Neuronal stem cell (in vitro differentiated cells): Measurements from ENCODE around the gene HMCN1.

ENCODE experiments used
- DNase-seq: peaks from one replicate; pipeline ENCODE4 v3.0.0-alpha.2; 2013; ENCODE audit warnings: low spot score
- H2AFZ ChIP-seq: one replicate; pipeline ENCODE4 v1.6.1; 2013; ENCODE audit warnings: mild to moderate bottlenecking, low read length, inconsistent platforms
- H2AK5ac ChIP-seq: 2 replicates; pipeline ENCODE4 v1.6.1; 2013; ENCODE audit warnings: low read depth, mild to moderate bottlenecking, inconsistent platforms, low read length, moderate library complexity, mixed read lengths
- H2BK120ac ChIP-seq: 2 replicates; pipeline ENCODE4 v1.6.1; 2013; ENCODE audit warnings: low read depth, mild to moderate bottlenecking, inconsistent platforms, low read length, moderate library complexity, mixed read lengths
- H2BK12ac ChIP-seq: one replicate; pipeline ENCODE4 v1.6.1; 2013; ENCODE audit warnings: low read length, inconsistent platforms
- H2BK15ac ChIP-seq: 2 replicates; pipeline ENCODE4 v1.6.1; 2013; ENCODE audit warnings: mild to moderate bottlenecking, low read length, inconsistent platforms, mixed read lengths
- H2BK5ac ChIP-seq: one replicate; pipeline ENCODE4 v1.6.1; 2013; ENCODE audit warnings: inconsistent platforms, mild to moderate bottlenecking, low read length, moderate library complexity
- H3K14ac ChIP-seq: one replicate; pipeline ENCODE4 v1.6.1; 2013; ENCODE audit warnings: low read length, inconsistent platforms
- H3K18ac ChIP-seq: 2 replicates; pipeline ENCODE4 v1.6.1; 2013; ENCODE audit warnings: low read length, inconsistent platforms
- H3K23ac ChIP-seq: 2 replicates; pipeline ENCODE4 v1.6.1; 2013; ENCODE audit warnings: low read depth, mild to moderate bottlenecking, mixed read lengths, low read length, inconsistent platforms; ENCODE audit not compliant: poor library complexity
- H3K27ac ChIP-seq: replicated peaks from 3 replicates; pipeline ENCODE4 v1.5.1; 2013; ENCODE audit warnings: low read length, inconsistent platforms
- H3K27me3 ChIP-seq, 3 experiments: 2 replicates each; pipeline ENCODE4 v1.6.1; 2013; ENCODE audit warnings: low read length in 3 of 3, mild to moderate bottlenecking in 2 of 3, inconsistent platforms in 1 of 3, low read depth in 1 of 3, mixed read lengths in 1 of 3, moderate library complexity in 1 of 3; ENCODE audit not compliant: control insufficient read depth in 3 of 3, insufficient read depth in 3 of 3
- H3K36me3 ChIP-seq, 2 donors: replicated peaks in 1 of 2; 2 replicates each; pipeline ENCODE4 v1.6.1; 2013; ENCODE audit warnings: low read length in 2 of 2; ENCODE audit not compliant: control insufficient read depth in 2 of 2, insufficient read depth in 2 of 2
- H3K4ac ChIP-seq: 2 replicates; pipeline ENCODE4 v1.6.1; 2013; ENCODE audit warnings: inconsistent platforms, mild to moderate bottlenecking, low read length, moderate library complexity
- H3K4me1 ChIP-seq, 2 donors: 1 replicate in 1 of 2; 2 replicates in 1 of 2; pipeline ENCODE4 v1.6.1; 2013; ENCODE audit warnings: low read length in 2 of 2, low read depth in 1 of 2; ENCODE audit not compliant: control insufficient read depth in 2 of 2, insufficient read depth in 1 of 2
- H3K4me2 ChIP-seq: one replicate; pipeline ENCODE4 v1.6.1; 2013; ENCODE audit warnings: mild to moderate bottlenecking, low read length, inconsistent platforms; ENCODE audit not compliant: insufficient read depth, poor library complexity, severe bottlenecking
- H3K4me3 ChIP-seq, 2 donors: 2 replicates each; pipeline ENCODE4 v1.5.1; 2013; ENCODE audit warnings: low read length in 2 of 2, mild to moderate bottlenecking in 2 of 2, inconsistent platforms in 1 of 2, moderate library complexity in 1 of 2
- H3K79me1 ChIP-seq: one replicate; pipeline ENCODE4 v1.6.1; 2013; ENCODE audit warnings: low read depth, mild to moderate bottlenecking, inconsistent platforms, low read length, moderate library complexity
- H3K9ac ChIP-seq: one replicate; pipeline ENCODE4 v1.6.1; 2013; ENCODE audit warnings: mild to moderate bottlenecking, low read depth, low read length, inconsistent platforms; ENCODE audit not compliant: poor library complexity
- H3K9me3 ChIP-seq, 2 donors: replicated peaks in 1 of 2; 2 replicates each; pipeline versions ENCODE3 to v1.6.1; 2013; ENCODE audit warnings: low read length in 2 of 2, mild to moderate bottlenecking in 2 of 2, inconsistent platforms in 1 of 2, low read depth in 1 of 2, mixed read lengths in 1 of 2, moderate library complexity in 1 of 2; ENCODE audit not compliant: control insufficient read depth in 2 of 2, insufficient read depth in 1 of 2
- H4K8ac ChIP-seq: one replicate; pipeline ENCODE4 v1.6.1; 2013; ENCODE audit warnings: low read depth, mild to moderate bottlenecking, inconsistent platforms, low read length, moderate library complexity
- H4K91ac ChIP-seq: one replicate; pipeline ENCODE4 v1.6.1; 2013; ENCODE audit warnings: low read length, low read depth, mild to moderate bottlenecking, inconsistent platforms; ENCODE audit not compliant: poor library complexity
- WGBS, 2 donors: extraction: QIAGEN DNeasy Blood & Tissue Kit; methylation state at CpG; one replicate each; pipeline ENCODE4 v1.1.7; 2013; ENCODE audit warnings: missing lambda C conversion rate in 2 of 2, mixed read lengths in 1 of 2; ENCODE audit not compliant: insufficient read length in 2 of 2, insufficient replicate concordance in 1 of 2; ENCODE audit errors: extremely low coverage in 2 of 2; 5-methylcytosine and 5-hydroxymethylcytosine counted together

Gene HMCN1

GRCh38 chr1:185769136-185769535, 34.9 kb downstream of the HMCN1 start:
- no peaks in the 10 kb centered on the region for H3K27me3 ChIP-seq
- H3K14ac ChIP-seq, result no peak overlapping the region
- no peak overlapping the region for H3K27ac ChIP-seq
- H3K18ac ChIP-seq, result no peak overlapping the region
- no peak overlapping the region for H3K4me3 ChIP-seq
- H3K9me3 ChIP-seq, result no peaks in the 10 kb centered on the region
- H2BK120ac ChIP-seq, result no peak overlapping the region
- no peak overlapping the region for H3K4me2 ChIP-seq
- no peak overlapping the region for H2AK5ac ChIP-seq
- no peak overlapping the region for H4K91ac ChIP-seq
- no peak overlapping the region for H2BK5ac ChIP-seq
- H4K8ac ChIP-seq, result no peak overlapping the region
- WGBS, 2 donors, result no CpG with 5 or more reads among the region's 1 CpG
- no peak overlapping the region for H2AFZ ChIP-seq
- no peak overlapping the region for H2BK12ac ChIP-seq
- no peaks in the 10 kb centered on the region for H3K79me1 ChIP-seq
- no peak overlapping the region for H2BK15ac ChIP-seq
- no peak for DNase-seq
- no peak overlapping the region for H3K23ac ChIP-seq
- H3K4ac ChIP-seq, result no peak overlapping the region
- H3K4me1 ChIP-seq, result no peaks in the 10 kb centered on the region
- H3K36me3 ChIP-seq, result no peaks in the 10 kb centered on the region
- no peak overlapping the region for H3K9ac ChIP-seq

GRCh38 chr1:185774394-185774793, 40.2 kb downstream of the HMCN1 start:
- H3K23ac ChIP-seq, result no peak overlapping the region
- H2BK12ac ChIP-seq, result no peak overlapping the region
- H3K4me1 ChIP-seq, result no peaks in the 10 kb centered on the region
- H2AK5ac ChIP-seq, result no peak overlapping the region
- H3K4me2 ChIP-seq, result no peak overlapping the region
- no peak overlapping the region for H2BK15ac ChIP-seq
- no peak overlapping the region for H2BK5ac ChIP-seq
- no peaks in the 10 kb centered on the region for H3K9me3 ChIP-seq
- H3K4me3 ChIP-seq, result no peak overlapping the region
- WGBS, 2 donors, result 100% methylated on average over 1 of the region's 5 CpGs; no CpG with 5 or more reads in 1 of the 2 donors
- no peak overlapping the region for H2AFZ ChIP-seq
- no peak overlapping the region for H3K18ac ChIP-seq
- no peaks in the 10 kb centered on the region for H3K36me3 ChIP-seq
- no peak overlapping the region for H3K9ac ChIP-seq
- H3K14ac ChIP-seq, result no peak overlapping the region
- H3K79me1 ChIP-seq, result no peaks in the 10 kb centered on the region
- H3K27ac ChIP-seq, result no peak overlapping the region
- H3K4ac ChIP-seq, result no peak overlapping the region
- no peak overlapping the region for H2BK120ac ChIP-seq
- no peaks in the 10 kb centered on the region for H3K27me3 ChIP-seq
- DNase-seq, result no peak
- H4K91ac ChIP-seq, result no peak overlapping the region
- H4K8ac ChIP-seq, result no peak overlapping the region

- H3K23ac ChIP-seq, result no peak overlapping the region
- no peak overlapping the region for H2BK15ac ChIP-seq
- H3K36me3 ChIP-seq, result no peaks in the 10 kb centered on the region
- no peak overlapping the region for H3K27ac ChIP-seq
- H4K91ac ChIP-seq, result no peak overlapping the region
- H2AFZ ChIP-seq, result no peak overlapping the region
- H2BK120ac ChIP-seq, result no peak overlapping the region
- no peak overlapping the region for H2BK5ac ChIP-seq
- no peak overlapping the region for H3K4ac ChIP-seq
- no peak overlapping the region for H3K9ac ChIP-seq
- no peaks in the 10 kb centered on the region for H3K27me3 ChIP-seq
- H3K18ac ChIP-seq, result no peak overlapping the region
- H4K8ac ChIP-seq, result no peak overlapping the region
- no peak overlapping the region for H3K4me3 ChIP-seq
- H3K14ac ChIP-seq, result no peak overlapping the region
- H3K4me1 ChIP-seq, result no peaks in the 10 kb centered on the region
- H2BK12ac ChIP-seq, result no peak overlapping the region
- H3K9me3 ChIP-seq, result no peaks in the 10 kb centered on the region
- DNase-seq, result peak; percentile 20
- no peaks in the 10 kb centered on the region for H3K79me1 ChIP-seq
- no peak overlapping the region for H2AK5ac ChIP-seq
- no peak overlapping the region for H3K4me2 ChIP-seq
Measured at GRCh38 chr1:185775501-185775900, 41.3 kb downstream of the HMCN1 start.

GRCh38 chr1:185776522-185776921, 42.3 kb downstream of the HMCN1 start:
- Histone ChIP-seq H2AFZ (no peak overlapping the region), H3K79me1 (no peaks in the 10 kb centered on the region), H3K9ac (no peak overlapping the region), H2BK5ac (no peak overlapping the region), H3K4me3 (no peak overlapping the region), H2BK120ac (no peak overlapping the region), H3K4ac (no peak overlapping the region), H4K8ac (no peak overlapping the region), H3K27ac (no peak overlapping the region), H2BK12ac (no peak overlapping the region), H3K27me3 (no peaks in the 10 kb centered on the region), H2BK15ac (no peak overlapping the region), H3K36me3 (no peaks in the 10 kb centered on the region), H3K14ac (no peak overlapping the region), H3K9me3 (no peaks in the 10 kb centered on the region), H3K23ac (no peak overlapping the region), H3K18ac (no peak overlapping the region), H3K4me1 (no peaks in the 10 kb centered on the region), H2AK5ac (no peak overlapping the region), H4K91ac (no peak overlapping the region), H3K4me2 (no peak overlapping the region)
- DNase-seq, result no peak
